ENCODE measurements around the gene RPS19BP1.

DNA sequence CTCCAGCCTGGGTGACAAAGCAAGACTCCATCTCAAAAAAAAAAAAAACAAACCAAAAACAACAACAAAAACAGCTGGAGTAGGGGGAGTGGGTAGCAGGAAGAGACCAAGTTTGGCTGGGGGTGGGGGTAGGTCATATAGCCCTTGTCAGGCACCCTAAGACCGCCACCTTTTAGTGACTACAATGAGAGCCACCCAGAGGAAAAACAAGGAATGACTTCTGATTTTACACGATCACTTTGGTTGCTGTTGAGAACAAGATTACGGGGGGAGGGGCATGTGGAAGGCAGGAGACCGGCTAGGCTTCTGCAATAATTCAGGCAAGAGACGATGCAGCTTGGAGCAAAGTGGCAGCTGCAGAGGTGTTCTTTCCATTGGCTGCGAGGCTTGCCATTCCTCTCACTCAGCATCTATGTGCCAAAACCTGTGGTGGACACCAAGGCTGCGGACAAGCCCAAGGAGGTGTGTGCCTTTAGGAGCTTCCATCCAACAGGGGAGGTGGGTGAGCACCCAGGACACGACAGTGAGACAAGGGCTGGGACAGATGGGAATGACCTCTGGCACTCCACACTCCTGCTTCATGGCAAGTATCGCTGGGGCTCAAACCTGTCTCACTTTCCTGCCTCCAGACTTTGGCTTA is 1.7 kb downstream of the RPS19BP1 start:
- TF ChIP-seq, protein P1, sequence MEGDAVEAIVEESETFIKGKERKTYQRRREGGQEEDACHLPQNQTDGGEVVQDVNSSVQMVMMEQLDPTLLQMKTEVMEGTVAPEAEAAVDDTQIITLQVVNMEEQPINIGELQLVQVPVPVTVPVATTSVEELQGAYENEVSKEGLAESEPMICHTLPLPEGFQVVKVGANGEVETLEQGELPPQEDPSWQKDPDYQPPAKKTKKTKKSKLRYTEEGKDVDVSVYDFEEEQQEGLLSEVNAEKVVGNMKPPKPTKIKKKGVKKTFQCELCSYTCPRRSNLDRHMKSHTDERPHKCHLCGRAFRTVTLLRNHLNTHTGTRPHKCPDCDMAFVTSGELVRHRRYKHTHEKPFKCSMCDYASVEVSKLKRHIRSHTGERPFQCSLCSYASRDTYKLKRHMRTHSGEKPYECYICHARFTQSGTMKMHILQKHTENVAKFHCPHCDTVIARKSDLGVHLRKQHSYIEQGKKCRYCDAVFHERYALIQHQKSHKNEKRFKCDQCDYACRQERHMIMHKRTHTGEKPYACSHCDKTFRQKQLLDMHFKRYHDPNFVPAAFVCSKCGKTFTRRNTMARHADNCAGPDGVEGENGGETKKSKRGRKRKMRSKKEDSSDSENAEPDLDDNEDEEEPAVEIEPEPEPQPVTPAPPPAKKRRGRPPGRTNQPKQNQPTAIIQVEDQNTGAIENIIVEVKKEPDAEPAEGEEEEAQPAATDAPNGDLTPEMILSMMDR (conservative IDR thresholded peaks at IDR 0.05; ENCODE audit: low read depth, low read length): peak; percentile 58
- TF ChIP-seq EZH2 (IDR thresholded peaks at IDR 0.05; ENCODE audit: borderline replicate concordance, low read depth, low read length, poor library complexity, severe bottlenecking): no peak
